GM19023 (cell line): ENCODE data around the gene TSPAN17.

Experiments
- ATAC-seq: cut with Tn5 transposase; IDR thresholded peaks from one replicate; pipeline ENCODE4 v1.9.1; 2021; ENCODE audit warnings: mild to moderate bottlenecking, moderate library complexity; ENCODE audit not compliant: unreplicated experiment

The TSPAN17 gene

DNA sequence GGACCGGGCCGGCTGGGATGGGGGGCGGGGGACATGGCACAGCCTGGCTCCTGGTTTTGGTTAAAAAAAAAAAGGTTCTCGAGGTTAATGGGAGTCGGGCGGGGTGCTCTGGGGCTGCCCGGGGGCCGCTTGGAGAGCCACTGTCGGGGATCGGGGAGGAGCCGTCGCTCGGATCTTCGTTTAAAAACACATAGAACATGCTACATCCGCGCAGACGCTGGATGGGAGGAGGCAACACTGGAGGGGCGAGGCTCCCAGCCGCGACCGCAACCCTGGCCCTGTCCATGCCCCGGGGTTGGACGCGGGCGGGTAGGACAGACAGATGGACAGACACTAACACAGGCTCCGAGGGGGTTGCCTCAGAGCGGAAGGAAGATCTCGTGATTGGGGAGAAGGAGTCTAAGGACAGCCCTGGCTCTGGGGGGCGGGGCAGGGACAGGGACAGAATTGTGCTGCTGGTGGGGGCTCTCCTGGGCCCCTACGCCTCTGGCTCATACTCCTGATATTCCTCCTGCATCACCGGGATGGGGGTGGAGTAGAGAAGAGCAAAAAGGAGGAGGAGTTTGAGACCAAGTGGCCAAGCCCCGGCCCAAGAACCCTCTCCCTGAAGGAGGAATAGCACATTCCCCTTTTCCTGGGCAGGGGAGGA lies 26.8 kb upstream of the TSPAN17 start:
- no peak for ATAC-seq

GRCh38 chr5:176621661-176622079 lies 25.6 kb upstream of the TSPAN17 start:
- no peak for ATAC-seq

- ATAC-seq = no peak
Measured at GRCh38 chr5:176624142-176624541, 23.1 kb upstream of the TSPAN17 start.

GRCh38 chr5:176624938-176625337 lies 22.3 kb upstream of the TSPAN17 start:
- no peak for ATAC-seq

DNA sequence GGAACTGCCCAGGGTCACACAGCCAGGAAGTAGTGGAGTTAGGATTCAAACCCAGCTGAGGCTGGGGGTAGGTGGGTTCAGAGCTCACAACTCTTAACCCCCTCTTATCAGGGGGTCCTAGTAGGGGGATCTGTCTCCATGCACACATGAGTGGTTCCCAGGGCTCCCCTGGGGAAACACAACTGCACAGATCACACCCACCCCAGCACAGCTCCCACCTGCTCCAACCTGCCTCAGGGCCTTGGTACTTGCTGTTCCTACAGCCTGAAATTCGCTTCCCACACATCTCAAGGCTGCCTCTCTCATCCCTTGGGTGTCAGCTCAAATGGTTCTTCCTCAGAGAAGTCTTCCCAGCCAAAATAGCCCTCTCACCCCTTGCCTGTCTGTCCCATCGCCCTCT lies 21.8 kb upstream of the TSPAN17 start:
- ATAC-seq = no peak

- ATAC-seq = no peak
Measured at GRCh38 chr5:176625966-176626875, 21.1 kb upstream of the TSPAN17 start.

- no peak for ATAC-seq
Measured at GRCh38 chr5:176626876-176627236, 20.4 kb upstream of the TSPAN17 start.

GRCh38 chr5:176627582-176627981 lies 19.7 kb upstream of the TSPAN17 start:
- no peak for ATAC-seq

DNA sequence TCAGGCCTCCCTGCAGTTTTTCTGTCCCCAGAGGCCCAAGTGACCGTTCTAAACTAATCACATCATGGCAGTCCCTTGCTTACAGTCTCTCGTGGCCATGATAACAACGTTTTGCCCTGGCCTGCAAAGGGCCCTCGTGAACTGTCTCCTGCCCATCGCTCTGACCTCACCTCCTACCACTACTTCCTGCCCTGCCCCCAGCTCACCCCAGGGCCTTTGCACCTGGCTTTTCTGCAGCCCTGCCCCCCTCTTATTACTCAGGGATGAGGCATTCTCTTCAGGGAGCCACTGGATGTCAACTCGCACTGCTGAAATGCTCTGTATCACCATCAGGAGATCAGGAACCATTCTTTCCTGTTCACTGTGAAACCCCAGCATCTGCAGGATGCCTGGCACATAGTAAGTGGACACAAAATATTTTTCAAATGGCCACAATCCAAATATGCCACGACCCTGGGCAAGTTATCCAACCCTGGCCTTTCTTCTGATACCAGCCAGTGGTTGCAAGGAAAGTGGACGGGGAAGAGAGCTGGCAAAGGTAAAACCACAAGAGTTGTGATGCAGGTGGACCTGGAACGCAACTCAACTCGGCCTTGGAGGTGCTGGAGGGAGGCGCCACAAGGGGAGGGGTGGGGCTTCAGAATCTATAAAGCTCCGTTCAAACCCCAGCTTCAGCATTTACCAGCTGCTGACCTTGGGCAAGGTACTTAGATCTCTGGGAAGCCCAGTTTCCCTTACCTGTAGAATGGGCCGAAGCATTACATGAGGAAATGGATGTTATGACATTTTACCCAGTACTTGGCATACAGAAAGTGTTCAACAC lies 18.7 kb upstream of the TSPAN17 start:
- no peak for ATAC-seq

GRCh38 chr5:176629317-176629852 lies 17.9 kb upstream of the TSPAN17 start:
- ATAC-seq = no peak

GRCh38 chr5:176629853-176630680 lies 17.2 kb upstream of the TSPAN17 start, which contains the start of the genes EIF4E1B and SNCB:
Gene EIF4E1B, plus strand, starts transcription at chr5:176630675. Its CDS starts 12,113 bp downstream, at chr5:176642788.
Gene SNCB, minus strand, starts transcription at chr5:176630534. Its CDS starts 880 bp downstream, at chr5:176629654.
- ATAC-seq = no peak

DNA sequence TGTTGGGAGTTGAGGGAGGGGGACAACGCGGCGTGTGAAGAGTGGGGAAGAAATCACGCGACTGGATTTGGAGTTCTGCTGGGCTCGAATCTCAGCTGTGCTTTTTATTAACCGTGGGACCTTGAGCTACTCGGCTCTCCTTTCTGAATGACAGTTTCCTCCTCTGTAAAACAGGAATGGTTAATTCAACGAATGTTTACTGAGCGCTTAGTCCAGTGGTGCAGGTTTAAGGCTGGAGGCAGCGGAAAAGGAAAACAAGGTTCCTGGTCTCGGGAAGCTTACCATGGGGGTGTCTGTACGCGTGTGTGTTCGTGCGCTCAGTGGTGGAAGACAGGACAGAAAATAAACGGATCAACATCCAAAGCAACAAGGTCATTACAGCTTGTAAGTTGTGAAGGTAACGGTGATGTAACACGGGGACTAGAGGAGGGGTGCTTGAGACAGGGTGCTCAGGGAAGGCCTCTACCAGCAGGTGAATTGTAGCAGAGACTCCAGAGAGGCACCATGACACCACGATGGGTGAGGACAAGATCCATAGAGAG lies 16.5 kb upstream of the TSPAN17 start:
- no peak for ATAC-seq

- no peak for ATAC-seq
Measured at GRCh38 chr5:176631383-176632200, 15.7 kb upstream of the TSPAN17 start.

DNA sequence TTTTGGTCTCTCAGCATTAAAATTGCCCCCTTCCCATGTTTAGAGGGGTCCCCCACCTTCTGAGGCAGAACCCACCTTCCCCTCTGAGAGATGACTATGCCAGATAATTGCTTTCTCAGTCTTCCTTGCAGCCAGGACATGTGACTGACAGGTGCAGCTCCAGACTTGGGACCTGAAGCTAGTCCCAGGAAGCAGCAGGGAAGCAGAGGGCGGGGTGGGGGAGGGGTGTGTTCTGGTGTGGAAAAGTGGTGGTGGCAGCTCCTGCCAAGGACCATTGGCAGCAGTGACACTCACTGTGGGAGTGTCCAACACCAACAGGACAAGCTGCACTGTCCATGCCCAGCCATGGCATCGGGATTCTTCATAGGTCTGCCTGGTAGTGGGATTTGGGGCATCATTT lies 14.5 kb upstream of the TSPAN17 start:
- no peak for ATAC-seq

DNA sequence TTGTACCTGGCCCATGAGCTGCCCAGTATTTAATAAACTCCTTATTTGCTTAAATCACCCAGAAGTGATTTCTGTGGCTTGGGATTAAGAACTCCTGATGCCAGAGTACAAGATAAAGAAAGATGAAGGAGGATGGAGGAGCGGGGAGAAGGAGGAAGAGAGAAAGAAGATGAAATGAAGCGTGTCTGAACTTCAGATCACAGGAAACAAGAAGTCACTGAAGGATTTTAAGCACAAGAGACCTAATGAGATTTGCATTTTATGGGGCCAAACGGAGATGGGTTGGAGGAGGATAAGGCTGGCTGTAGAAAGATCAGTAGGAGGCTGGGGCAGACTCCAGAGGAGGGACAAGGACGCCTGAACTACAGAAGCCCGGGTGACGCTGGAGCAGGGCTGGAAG lies 13.7 kb upstream of the TSPAN17 start:
- ATAC-seq = no peak

DNA sequence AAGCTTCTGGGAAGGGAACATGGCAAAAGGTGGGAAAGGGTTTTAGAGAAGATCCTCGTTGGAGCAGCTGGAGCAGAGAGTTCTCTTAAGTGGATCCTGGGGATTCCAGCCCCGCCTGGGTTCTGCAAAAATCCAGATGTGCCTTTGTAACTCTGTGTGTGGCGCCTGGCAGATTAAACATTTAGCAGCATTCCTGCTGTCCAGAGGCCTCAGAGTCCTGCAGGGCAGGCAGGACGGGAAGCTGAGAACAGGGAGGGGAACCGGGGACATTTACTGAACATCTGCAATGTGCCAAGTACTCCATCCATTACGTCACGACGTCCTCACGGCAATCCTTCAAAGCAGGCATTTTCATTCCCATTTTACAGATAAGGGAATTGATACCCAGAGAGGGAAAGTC lies 10.9 kb upstream of the TSPAN17 start:
- ATAC-seq = no peak

DNA sequence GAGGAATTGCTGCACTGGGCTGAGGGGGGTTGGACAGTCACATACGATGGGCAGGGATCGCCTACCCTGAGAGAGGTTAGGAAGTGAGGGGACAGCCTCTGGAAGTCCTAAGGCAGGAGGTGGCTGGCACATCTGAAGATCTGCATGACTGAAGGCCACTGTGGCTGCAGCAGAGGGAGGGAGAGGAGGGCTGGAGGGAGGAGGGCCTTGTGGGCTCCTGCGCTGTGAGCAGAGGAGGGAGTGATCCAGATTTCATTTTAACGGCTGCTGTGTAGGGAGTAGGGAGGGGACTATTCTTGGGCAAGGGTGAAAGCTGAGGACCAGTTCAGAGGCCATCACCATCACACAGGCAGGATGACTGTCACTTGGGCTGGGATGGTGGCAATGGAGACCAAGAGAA lies 9.7 kb upstream of the TSPAN17 start:
- no peak for ATAC-seq

DNA sequence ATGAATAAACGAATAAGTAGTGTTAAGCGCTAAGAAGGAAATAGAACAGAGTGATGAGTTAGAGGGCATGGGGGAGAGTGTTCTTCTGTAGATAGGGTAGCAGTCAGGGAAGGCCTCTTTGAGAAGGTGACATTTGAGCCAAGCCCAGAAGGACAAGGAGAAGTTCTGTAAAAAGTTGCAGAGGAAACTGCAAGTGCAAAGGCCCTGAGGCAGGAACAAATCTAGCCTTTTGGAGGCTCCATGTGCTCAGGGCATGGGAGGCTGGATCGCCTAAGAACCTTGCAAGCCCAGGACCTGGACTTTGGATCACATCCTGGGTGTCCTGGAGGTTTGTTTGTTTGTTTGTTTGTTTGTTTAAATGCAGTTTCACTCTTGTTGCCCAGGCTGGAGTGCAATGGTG lies 8.8 kb upstream of the TSPAN17 start:
- ATAC-seq = no peak

DNA sequence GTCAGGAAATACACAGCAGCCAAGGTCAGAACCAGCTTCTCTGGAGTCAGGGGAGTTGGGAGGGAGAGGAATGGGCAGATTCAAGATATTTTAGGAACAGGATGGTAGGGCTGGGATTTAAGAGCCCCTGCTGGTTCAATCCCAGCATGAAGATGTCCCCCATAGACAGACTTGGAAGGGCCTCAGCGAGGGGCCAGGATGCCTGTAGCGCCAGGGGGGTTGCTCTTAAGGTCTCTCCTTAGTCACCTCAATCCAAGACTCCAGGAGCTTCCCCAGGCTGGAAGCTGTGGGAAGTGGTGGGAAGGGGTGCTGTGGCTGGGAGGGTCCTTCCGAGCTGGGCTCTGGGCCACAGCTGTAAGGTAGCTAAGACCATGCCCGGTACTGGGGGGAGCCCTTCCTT lies 8.1 kb upstream of the TSPAN17 start:
- no peak for ATAC-seq
